NCI-H2081 (cell line): Measurements from ENCODE around the gene CAMTA1.

Experiments used
- DNase-seq, 2 experiments: peaks; one replicate each; lab custom pipeline; 2025; lab: John Stamatoyannopoulos, UW

The CAMTA1 gene

GRCh38 chr1:6785318-6785727 is at the start of gene CAMTA1:
TSS of gene CAMTA1 (plus strand) at chr1:6785454. CDS start at chr1:6785531, 77 bp downstream.
- DNase-seq = no peak

GRCh38 chr1:6738987-6739676 is 46.1 kb upstream of the CAMTA1 start:
- no peak for DNase-seq

- DNase-seq = peak; percentile 3 to 8
Measured at GRCh38 chr1:6742676-6743188, 42.5 kb upstream of the CAMTA1 start.

GRCh38 chr1:6743189-6744101 is 41.8 kb upstream of the CAMTA1 start:
- DNase-seq = no peak

- no peak for DNase-seq
Measured at GRCh38 chr1:6745073-6745472, 40.2 kb upstream of the CAMTA1 start.

GRCh38 chr1:6747674-6748073 is 37.6 kb upstream of the CAMTA1 start:
- DNase-seq = no peak

- no peak for DNase-seq
Measured at GRCh38 chr1:6750490-6750889, 34.8 kb upstream of the CAMTA1 start.

- no peak for DNase-seq
Measured at GRCh38 chr1:6753320-6754140, 31.7 kb upstream of the CAMTA1 start.

GRCh38 chr1:6756457-6756856 is 28.8 kb upstream of the CAMTA1 start:
- DNase-seq = no peak

GRCh38 chr1:6757719-6758435 is 27.4 kb upstream of the CAMTA1 start:
- no peak for DNase-seq

GRCh38 chr1:6761196-6761737 is 24.0 kb upstream of the CAMTA1 start:
- DNase-seq = no peak

- DNase-seq = no peak
Measured at GRCh38 chr1:6762060-6762459, 23.2 kb upstream of the CAMTA1 start.

GRCh38 chr1:6770751-6771440 is 14.4 kb upstream of the CAMTA1 start:
- no peak for DNase-seq

GRCh38 chr1:6771441-6771769 is 13.8 kb upstream of the CAMTA1 start:
- no peak for DNase-seq

- no peak for DNase-seq
Measured at GRCh38 chr1:6774381-6774780, 10.9 kb upstream of the CAMTA1 start.

GRCh38 chr1:6775261-6776043 is 9.8 kb upstream of the CAMTA1 start:
- no peak for DNase-seq

GRCh38 chr1:6776389-6776788 is 8.9 kb upstream of the CAMTA1 start:
- DNase-seq = no peak

GRCh38 chr1:6776895-6777294 is 8.4 kb upstream of the CAMTA1 start:
- DNase-seq = no peak

GRCh38 chr1:6777813-6778212 is 7.4 kb upstream of the CAMTA1 start:
- no peak for DNase-seq
